Mucosa of rectum (tissue), 2 donors: Measurements from ENCODE around the gene ENKUR.
"Not testable (repeated sequence)": the region's sequence is repeated elsewhere in the genome, so short reads cannot be mapped to it uniquely, and the experiment has no call there.

Experiments used
- H3K27ac ChIP-seq, 2 donors: one replicate each; pipeline ENCODE4 v1.7.0; 2013; ENCODE audit warnings: inconsistent platforms in 2 of 2, low read depth in 2 of 2, low read length in 2 of 2
- H3K27me3 ChIP-seq, 2 donors: one replicate each; pipeline ENCODE4 v1.7.0; 2013; ENCODE audit warnings: low read length in 2 of 2; ENCODE audit not compliant: control insufficient read depth in 2 of 2, insufficient read depth in 2 of 2
- H3K36me3 ChIP-seq, 2 donors: one replicate each; pipeline ENCODE4 v1.7.0; 2013; ENCODE audit warnings: low read length in 2 of 2; ENCODE audit not compliant: control insufficient read depth in 2 of 2, insufficient read depth in 2 of 2
- H3K4me1 ChIP-seq, 2 donors: one replicate each; pipeline ENCODE4 v1.7.0; 2013; ENCODE audit warnings: low read length in 2 of 2, mild to moderate bottlenecking in 1 of 2; ENCODE audit not compliant: control insufficient read depth in 2 of 2, insufficient read depth in 2 of 2
- H3K4me3 ChIP-seq, 2 donors: one replicate each; pipeline ENCODE4 v1.7.0; 2013; ENCODE audit warnings: low read length in 2 of 2
- H3K9ac ChIP-seq, 2 donors: one replicate each; pipeline ENCODE4 v1.7.0; 2013; ENCODE audit warnings: low read length in 2 of 2, low read depth in 1 of 2, mild to moderate bottlenecking in 1 of 2
- H3K9me3 ChIP-seq, 2 donors: one replicate each; pipeline ENCODE4 v1.7.0; 2013; ENCODE audit warnings: low read length in 2 of 2; ENCODE audit not compliant: control insufficient read depth in 2 of 2
- donor health status: healthy.
- donor health status: Normal muscosa, but diverticular disease.

Gene ENKUR

GRCh38 chr10:24982319-24983112 is 33.4 kb downstream of the ENKUR start:
- Histone ChIP-seq H3K4me1 (no peaks in the 10 kb centered on the region), H3K9ac (no peak overlapping the region), H3K27ac (no peak overlapping the region)

DNA sequence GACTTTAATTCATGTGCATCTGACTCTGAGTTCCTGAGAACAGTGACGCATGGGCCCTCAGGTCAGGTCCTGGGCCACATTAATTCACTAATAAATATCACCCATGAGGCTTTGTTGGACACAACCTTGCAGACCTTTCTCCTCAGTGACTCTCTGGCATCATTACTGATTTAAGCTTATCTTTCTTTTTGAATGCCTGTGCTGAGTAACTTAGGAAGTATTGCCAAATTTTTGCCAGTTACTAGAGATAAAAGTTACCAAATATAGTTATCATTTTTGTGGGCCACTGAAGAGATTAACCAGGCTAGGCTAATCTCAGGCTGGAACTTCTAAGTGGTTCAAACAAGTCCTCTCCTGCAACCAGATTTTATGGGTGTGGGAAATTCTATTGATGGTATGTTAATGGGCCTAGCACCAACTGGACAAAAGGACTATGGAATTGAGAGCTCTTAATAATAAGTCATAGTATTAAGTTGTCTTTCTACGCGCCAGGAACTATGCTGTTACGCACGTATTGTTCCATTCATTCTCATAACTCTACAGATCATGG is 34.7 kb downstream of the ENKUR start:
- Histone ChIP-seq H3K27me3 (no peaks in the 10 kb centered on the region), H3K9ac (no peak overlapping the region), H3K4me1 (no peaks in the 10 kb centered on the region), H3K27ac (no peak overlapping the region), H3K4me3 (no peak overlapping the region), H3K9me3 (no peaks in the 10 kb centered on the region), H3K36me3 (no peaks in the 10 kb centered on the region)

More at GRCh38 chr10:24982319-24983112, 33.4 kb downstream of the ENKUR start:
- no peaks in the 10 kb centered on the region for H3K27me3 ChIP-seq
- no peaks in the 10 kb centered on the region for H3K36me3 ChIP-seq
- no peaks in the 10 kb centered on the region for H3K9me3 ChIP-seq
- H3K4me3 ChIP-seq: no peak overlapping the region

GRCh38 chr10:24979685-24980084 is 36.3 kb downstream of the ENKUR start:
- Histone ChIP-seq H3K9ac (no peak overlapping the region), H3K4me1 (no peaks in the 10 kb centered on the region), H3K27me3 (no peaks in the 10 kb centered on the region), H3K36me3 (no peaks in the 10 kb centered on the region), H3K27ac (no peak overlapping the region), H3K9me3 (no peaks in the 10 kb centered on the region), H3K4me3 (no peak overlapping the region)

- Histone ChIP-seq H3K36me3 (no peaks in the 10 kb centered on the region), H3K9me3 (no peaks in the 10 kb centered on the region), H3K27me3 (no peaks in the 10 kb centered on the region), H3K4me3 (no peak overlapping the region), H3K4me1 (no peaks in the 10 kb centered on the region), H3K27ac (no peak overlapping the region), H3K9ac (no peak overlapping the region)
Measured at GRCh38 chr10:24974976-24975375, 41.0 kb downstream of the ENKUR start.

DNA sequence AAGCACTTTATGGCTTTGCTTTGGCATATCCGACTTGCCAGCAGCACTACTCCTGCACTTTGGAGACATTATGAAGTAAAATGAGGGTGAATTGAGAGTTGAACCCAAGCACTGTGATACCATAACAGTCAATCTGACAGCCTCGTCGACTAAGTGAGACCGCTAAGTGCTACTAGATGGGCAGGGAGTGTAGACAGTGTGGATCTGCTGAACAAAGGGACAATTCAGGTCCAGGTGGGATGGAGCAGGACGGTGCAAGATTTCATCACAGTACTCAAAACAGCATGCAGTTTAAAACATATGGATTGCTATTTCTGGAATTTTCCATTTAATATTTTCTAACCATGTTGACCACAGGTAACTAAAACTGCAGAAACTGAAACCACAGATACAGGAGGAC is 42.8 kb downstream of the ENKUR start:
- no peaks in the 10 kb centered on the region for H3K4me1 ChIP-seq
- H3K9ac ChIP-seq: no peak overlapping the region
- no peaks in the 10 kb centered on the region for H3K9me3 ChIP-seq
- H3K4me3 ChIP-seq: no peak overlapping the region
- H3K27me3 ChIP-seq: no peaks in the 10 kb centered on the region
- no peaks in the 10 kb centered on the region for H3K36me3 ChIP-seq
- no peak overlapping the region for H3K27ac ChIP-seq

GRCh38 chr10:24971374-24971773 is 44.6 kb downstream of the ENKUR start:
- no peak overlapping the region for H3K9ac ChIP-seq
- no peak overlapping the region for H3K4me3 ChIP-seq
- no peaks in the 10 kb centered on the region for H3K27me3 ChIP-seq
- no peaks in the 10 kb centered on the region for H3K36me3 ChIP-seq
- no peaks in the 10 kb centered on the region for H3K9me3 ChIP-seq
- no peak overlapping the region for H3K27ac ChIP-seq
- no peaks in the 10 kb centered on the region for H3K4me1 ChIP-seq

- Histone ChIP-seq H3K36me3 (no peaks in the 10 kb centered on the region), H3K27ac (no peak overlapping the region), H3K9me3 (no peaks in the 10 kb centered on the region), H3K4me3 (no peak overlapping the region), H3K27me3 (no peaks in the 10 kb centered on the region), H3K9ac (no peak overlapping the region), H3K4me1 (no peaks in the 10 kb centered on the region)
Measured at GRCh38 chr10:24969841-24970281, 46.1 kb downstream of the ENKUR start.

- not testable (repeated sequence) for H3K27me3 ChIP-seq, H3K36me3 ChIP-seq, H3K4me3 ChIP-seq, H3K9me3 ChIP-seq, H3K9ac ChIP-seq, H3K27ac ChIP-seq, H3K4me1 ChIP-seq
Measured at GRCh38 chr10:24968951-24969350, 47.0 kb downstream of the ENKUR start.

- Histone ChIP-seq H3K27ac (no peak overlapping the region), H3K4me1 (no peaks in the 10 kb centered on the region), H3K9me3 (no peaks in the 10 kb centered on the region), H3K36me3 (no peaks in the 10 kb centered on the region), H3K27me3 (no peaks in the 10 kb centered on the region), H3K9ac (no peak overlapping the region), H3K4me3 (no peak overlapping the region)
Measured at GRCh38 chr10:24968349-24968748, 47.6 kb downstream of the ENKUR start.

GRCh38 chr10:24966962-24967481 is 48.9 kb downstream of the ENKUR start:
- H3K9me3 ChIP-seq: no peaks in the 10 kb centered on the region
- peaks cover 0 to 6% of the 10 kb centered on the region in 2 donors for H3K4me1 ChIP-seq
- no peak overlapping the region for H3K4me3 ChIP-seq
- no peaks in the 10 kb centered on the region for H3K36me3 ChIP-seq
- no peak overlapping the region for H3K27ac ChIP-seq
- no peak overlapping the region for H3K9ac ChIP-seq
- no peaks in the 10 kb centered on the region for H3K27me3 ChIP-seq
